ENCODE measurements around the gene SMARCAL1.

SMARCAL1 gene

GRCh38 chr2:216428618-216429350 is 16.5 kb downstream of the SMARCAL1 start:
- no peak for DNase-seq

GRCh38 chr2:216429428-216429827 is 17.1 kb downstream of the SMARCAL1 start:
- no peak for DNase-seq

GRCh38 chr2:216430811-216431530 is 18.7 kb downstream of the SMARCAL1 start:
- DNase-seq: no peak

GRCh38 chr2:216431531-216431856 is 19.2 kb downstream of the SMARCAL1 start:
- no peak for DNase-seq

- DNase-seq: no peak
These were observed 24.1 kb downstream of the SMARCAL1 start for GRCh38 chr2:216436383-216436782.

GRCh38 chr2:216441308-216442010 is 29.2 kb downstream of the SMARCAL1 start:
- DNase-seq: no peak

- DNase-seq: no peak
These were observed 33.2 kb downstream of the SMARCAL1 start for GRCh38 chr2:216445501-216445900.

- no peak for DNase-seq
These were observed 34.1 kb downstream of the SMARCAL1 start for GRCh38 chr2:216446343-216446742.

GRCh38 chr2:216447293-216447692 is 35.0 kb downstream of the SMARCAL1 start:
- DNase-seq: no peak

- DNase-seq: no peak
These were observed 36.5 kb downstream of the SMARCAL1 start for GRCh38 chr2:216448829-216449228.

- no peak for DNase-seq
These were observed 38.1 kb downstream of the SMARCAL1 start for GRCh38 chr2:216450346-216450745.

GRCh38 chr2:216450784-216451183 is 38.5 kb downstream of the SMARCAL1 start:
- no peak for DNase-seq

- DNase-seq: no peak
These were observed 41.8 kb downstream of the SMARCAL1 start for GRCh38 chr2:216453955-216454614.

- no peak for DNase-seq
These were observed 50.9 kb downstream of the SMARCAL1 start for GRCh38 chr2:216463148-216463547.

GRCh38 chr2:216464104-216464720 is 51.9 kb downstream of the SMARCAL1 start:
- DNase-seq: no peak

GRCh38 chr2:216465579-216466195 is 53.4 kb downstream of the SMARCAL1 start:
- DNase-seq: no peak

- no peak for DNase-seq
These were observed 55.6 kb downstream of the SMARCAL1 start for GRCh38 chr2:216467845-216468244.

GRCh38 chr2:216469661-216470060 is 57.4 kb downstream of the SMARCAL1 start:
- DNase-seq: no peak

GRCh38 chr2:216473187-216473586 is 60.9 kb downstream of the SMARCAL1 start:
- DNase-seq: no peak

GRCh38 chr2:216474925-216475670 is 62.8 kb downstream of the SMARCAL1 start:
- no peak for DNase-seq

- DNase-seq: no peak
These were observed 63.5 kb downstream of the SMARCAL1 start for GRCh38 chr2:216475767-216476166.
